ENCODE results near the gene BRIP1.
"Not testable (repeated sequence)": the region's sequence is repeated elsewhere in the genome, so short reads cannot be mapped to it uniquely, and the experiment has no call there.

DNA sequence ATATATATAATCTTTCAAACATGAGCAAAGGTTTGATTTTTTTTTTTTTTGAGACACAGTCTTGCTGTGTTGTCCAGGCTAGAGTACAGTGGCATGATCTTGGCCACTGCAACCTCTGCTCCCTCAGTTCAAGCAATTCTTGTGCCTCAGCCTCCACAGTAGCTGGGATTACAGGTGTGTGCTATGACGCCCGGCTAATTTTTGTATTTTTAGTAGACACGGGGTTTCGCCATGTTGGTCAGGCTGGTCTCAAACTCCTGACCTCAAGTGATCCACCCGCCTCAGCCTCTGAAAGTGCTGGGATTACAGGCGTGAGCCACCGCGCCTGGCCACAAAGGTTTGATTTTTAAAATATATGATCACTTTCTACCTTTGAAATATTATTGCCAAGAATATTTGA is 135.5 kb downstream of the BRIP1 start:
- TF ChIP-seq, protein P1, sequence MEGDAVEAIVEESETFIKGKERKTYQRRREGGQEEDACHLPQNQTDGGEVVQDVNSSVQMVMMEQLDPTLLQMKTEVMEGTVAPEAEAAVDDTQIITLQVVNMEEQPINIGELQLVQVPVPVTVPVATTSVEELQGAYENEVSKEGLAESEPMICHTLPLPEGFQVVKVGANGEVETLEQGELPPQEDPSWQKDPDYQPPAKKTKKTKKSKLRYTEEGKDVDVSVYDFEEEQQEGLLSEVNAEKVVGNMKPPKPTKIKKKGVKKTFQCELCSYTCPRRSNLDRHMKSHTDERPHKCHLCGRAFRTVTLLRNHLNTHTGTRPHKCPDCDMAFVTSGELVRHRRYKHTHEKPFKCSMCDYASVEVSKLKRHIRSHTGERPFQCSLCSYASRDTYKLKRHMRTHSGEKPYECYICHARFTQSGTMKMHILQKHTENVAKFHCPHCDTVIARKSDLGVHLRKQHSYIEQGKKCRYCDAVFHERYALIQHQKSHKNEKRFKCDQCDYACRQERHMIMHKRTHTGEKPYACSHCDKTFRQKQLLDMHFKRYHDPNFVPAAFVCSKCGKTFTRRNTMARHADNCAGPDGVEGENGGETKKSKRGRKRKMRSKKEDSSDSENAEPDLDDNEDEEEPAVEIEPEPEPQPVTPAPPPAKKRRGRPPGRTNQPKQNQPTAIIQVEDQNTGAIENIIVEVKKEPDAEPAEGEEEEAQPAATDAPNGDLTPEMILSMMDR (IDR thresholded peaks at IDR 0.05; ENCODE audit: insufficient read depth, low read depth, low read length) = not testable (repeated sequence)
- not testable (repeated sequence) for TF ChIP-seq EZH2 (IDR thresholded peaks at IDR 0.05; ENCODE audit: insufficient read depth, low read length)
